Mesendoderm (in vitro differentiated cells): ENCODE data around the gene NKX1-1.

ENCODE experiments used
- DNase-seq: peaks from one replicate; pipeline ENCODE4 v3.0.0; 2013
- H2AK5ac ChIP-seq: 2 replicates; pipeline ENCODE4 v1.6.1; 2013; ENCODE audit warnings: low read length, inconsistent platforms
- H2BK120ac ChIP-seq: 2 replicates; pipeline ENCODE4 v1.6.1; 2013; ENCODE audit warnings: low read depth, mild to moderate bottlenecking, low read length, moderate library complexity, mixed read lengths
- H2BK15ac ChIP-seq: replicated peaks from 2 replicates; pipeline ENCODE4 v1.6.1; 2013; ENCODE audit warnings: low read depth, mild to moderate bottlenecking, moderate library complexity
- H2BK5ac ChIP-seq: 2 replicates; pipeline ENCODE4 v1.6.1; 2013; ENCODE audit warnings: low read length, inconsistent platforms
- H3K18ac ChIP-seq: 2 replicates; pipeline ENCODE4 v1.6.1; 2013; ENCODE audit warnings: mild to moderate bottlenecking, low read length, mixed read lengths
- H3K23ac ChIP-seq: one replicate; pipeline ENCODE4 v1.6.1; 2013; ENCODE audit warnings: low read length
- H3K27ac ChIP-seq: 2 replicates; pipeline ENCODE4 v1.5.1; 2013; ENCODE audit warnings: low read depth, mild to moderate bottlenecking, inconsistent platforms, low read length, moderate library complexity
- H3K27me3 ChIP-seq: 2 replicates; pipeline ENCODE4 v1.6.1; 2013; ENCODE audit warnings: low read length, control low read depth, mild to moderate bottlenecking, inconsistent platforms; ENCODE audit not compliant: insufficient read depth, poor library complexity
- H3K36me3 ChIP-seq: 2 replicates; pipeline ENCODE4 v1.6.1; 2013; ENCODE audit warnings: low read length, inconsistent platforms; ENCODE audit not compliant: control insufficient read depth, insufficient read depth
- H3K4ac ChIP-seq: one replicate; pipeline ENCODE4 v1.6.1; 2013; ENCODE audit warnings: low read depth, mild to moderate bottlenecking, low read length, moderate library complexity
- H3K4me1 ChIP-seq: 2 replicates; pipeline ENCODE4 v1.6.1; 2013; ENCODE audit warnings: low read depth, low read length, inconsistent platforms; ENCODE audit not compliant: control insufficient read depth
- H3K4me2 ChIP-seq: 2 replicates; pipeline ENCODE4 v1.6.1; 2013; ENCODE audit warnings: low read length
- H3K4me3 ChIP-seq: 2 replicates; pipeline ENCODE4 v1.5.1; 2013; ENCODE audit warnings: mild to moderate bottlenecking, low read length
- H3K56ac ChIP-seq: one replicate; pipeline ENCODE4 v1.6.1; 2013; ENCODE audit warnings: low read length
- H3K79me1 ChIP-seq: 2 replicates; pipeline ENCODE4 v1.6.1; 2013; ENCODE audit warnings: low read length, inconsistent platforms
- H3K79me2 ChIP-seq: 2 replicates; pipeline ENCODE4 v1.6.1; 2013; ENCODE audit warnings: mild to moderate bottlenecking, low read length; ENCODE audit not compliant: control insufficient read depth, insufficient read depth
- H3K9ac ChIP-seq: 2 replicates; pipeline ENCODE4 v1.6.1; 2013; ENCODE audit warnings: low read length, inconsistent platforms
- H4K5ac ChIP-seq: one replicate; pipeline ENCODE4 v1.6.1; 2013; ENCODE audit warnings: low read length
- H4K8ac ChIP-seq: one replicate; pipeline ENCODE4 v1.6.1; 2013; ENCODE audit warnings: low read depth, mild to moderate bottlenecking, control low read depth, low read length, moderate library complexity
- WGBS: extraction: QIAGEN DNeasy Blood & Tissue Kit; methylation state at CpG from one replicate; pipeline ENCODE4 v1.1.7; 2013; ENCODE audit warnings: low lambda C conversion rate, missing lambda C conversion rate; ENCODE audit not compliant: insufficient coverage; ENCODE audit errors: extremely low coverage; 5-methylcytosine and 5-hydroxymethylcytosine counted together

Gene NKX1-1

GRCh38 chr4:1414831-1415680, 8.8 kb upstream of the NKX1-1 start:
- no peak overlapping the region for H2AK5ac ChIP-seq
- H3K27me3 ChIP-seq, result peaks cover 17% of the 10 kb centered on the region
- peak overlapping the region; percentile 24 for H3K23ac ChIP-seq
- no peak overlapping the region for H3K9ac ChIP-seq
- H4K5ac ChIP-seq, result no peak overlapping the region
- H3K4me3 ChIP-seq, result no peak overlapping the region
- H2BK15ac ChIP-seq, result no peak overlapping the region
- H3K56ac ChIP-seq, result no peak overlapping the region
- H3K79me1 ChIP-seq, result no peaks in the 10 kb centered on the region
- no peaks in the 10 kb centered on the region for H3K4me1 ChIP-seq
- no peak overlapping the region for H3K4ac ChIP-seq
- no peak overlapping the region for H2BK5ac ChIP-seq
- no peak overlapping the region for H2BK120ac ChIP-seq
- no peak overlapping the region for H3K18ac ChIP-seq
- WGBS, result no CpG with 5 or more reads among the region's 75 CpGs
- no peaks in the 10 kb centered on the region for H3K79me2 ChIP-seq
- H3K27ac ChIP-seq, result no peak overlapping the region
- H3K4me2 ChIP-seq, result no peak overlapping the region
- no peak overlapping the region for H4K8ac ChIP-seq
- no peaks in the 10 kb centered on the region for H3K36me3 ChIP-seq
- no peak for DNase-seq

GRCh38 chr4:1413687-1414479, 7.6 kb upstream of the NKX1-1 start:
- H3K23ac ChIP-seq, result no peak overlapping the region
- H3K9ac ChIP-seq, result no peak overlapping the region
- no peak for DNase-seq
- no peak overlapping the region for H3K4me2 ChIP-seq
- no peak overlapping the region for H2AK5ac ChIP-seq
- H2BK15ac ChIP-seq, result no peak overlapping the region
- H3K27me3 ChIP-seq, result peaks cover 22% of the 10 kb centered on the region
- no peaks in the 10 kb centered on the region for H3K79me2 ChIP-seq
- no peak overlapping the region for H3K4me3 ChIP-seq
- no peak overlapping the region for H3K56ac ChIP-seq
- H3K4me1 ChIP-seq, result no peaks in the 10 kb centered on the region
- H3K36me3 ChIP-seq, result no peaks in the 10 kb centered on the region
- no peak overlapping the region for H3K18ac ChIP-seq
- H2BK120ac ChIP-seq, result no peak overlapping the region
- no peak overlapping the region for H3K4ac ChIP-seq
- H3K79me1 ChIP-seq, result no peaks in the 10 kb centered on the region
- WGBS, result no CpG with 5 or more reads among the region's 77 CpGs
- no peak overlapping the region for H4K8ac ChIP-seq
- H2BK5ac ChIP-seq, result no peak overlapping the region
- H3K27ac ChIP-seq, result no peak overlapping the region
- H4K5ac ChIP-seq, result no peak overlapping the region

GRCh38 chr4:1413204-1413663, 7.0 kb upstream of the NKX1-1 start:
- Histone ChIP-seq H3K18ac (no peak overlapping the region), H3K79me1 (no peaks in the 10 kb centered on the region), H3K4me3 (no peak overlapping the region), H2AK5ac (no peak overlapping the region), H2BK5ac (no peak overlapping the region), H3K9ac (no peak overlapping the region), H3K4ac (no peak overlapping the region), H3K56ac (no peak overlapping the region), H3K79me2 (no peaks in the 10 kb centered on the region), H2BK15ac (no peak overlapping the region), H4K5ac (no peak overlapping the region), H4K8ac (no peak overlapping the region), H3K27me3 (peaks cover 25% of the 10 kb centered on the region), H2BK120ac (no peak overlapping the region), H3K23ac (no peak overlapping the region), H3K36me3 (no peaks in the 10 kb centered on the region), H3K4me1 (no peaks in the 10 kb centered on the region), H3K27ac (no peak overlapping the region), H3K4me2 (no peak overlapping the region)
- DNase-seq, result no peak
- WGBS, result no CpG with 5 or more reads among the region's 16 CpGs

GRCh38 chr4:1412376-1413203, 6.3 kb upstream of the NKX1-1 start:
- H3K27me3 ChIP-seq, result peaks cover 30% of the 10 kb centered on the region
- no peaks in the 10 kb centered on the region for H3K79me2 ChIP-seq
- no peak overlapping the region for H4K5ac ChIP-seq
- no peak overlapping the region for H3K18ac ChIP-seq
- H4K8ac ChIP-seq, result no peak overlapping the region
- no peak overlapping the region for H3K4ac ChIP-seq
- no peak overlapping the region for H2BK15ac ChIP-seq
- H3K36me3 ChIP-seq, result no peaks in the 10 kb centered on the region
- H3K23ac ChIP-seq, result no peak overlapping the region
- H2BK120ac ChIP-seq, result no peak overlapping the region
- H3K4me1 ChIP-seq, result no peaks in the 10 kb centered on the region
- H3K79me1 ChIP-seq, result no peaks in the 10 kb centered on the region
- H3K4me3 ChIP-seq, result no peak overlapping the region
- H2AK5ac ChIP-seq, result no peak overlapping the region
- WGBS, result no CpG with 5 or more reads among the region's 15 CpGs
- no peak overlapping the region for H3K4me2 ChIP-seq
- no peak overlapping the region for H3K56ac ChIP-seq
- H3K9ac ChIP-seq, result no peak overlapping the region
- no peak overlapping the region for H3K27ac ChIP-seq
- no peak for DNase-seq
- H2BK5ac ChIP-seq, result no peak overlapping the region

- H3K56ac ChIP-seq, result no peak overlapping the region
- peaks cover 38% of the 10 kb centered on the region for H3K27me3 ChIP-seq
- no peaks in the 10 kb centered on the region for H3K79me2 ChIP-seq
- H2BK120ac ChIP-seq, result no peak overlapping the region
- H3K4me1 ChIP-seq, result no peaks in the 10 kb centered on the region
- WGBS, result no CpG with 5 or more reads among the region's 17 CpGs
- H3K9ac ChIP-seq, result no peak overlapping the region
- no peak overlapping the region for H2AK5ac ChIP-seq
- no peaks in the 10 kb centered on the region for H3K36me3 ChIP-seq
- H2BK5ac ChIP-seq, result no peak overlapping the region
- H4K8ac ChIP-seq, result no peak overlapping the region
- no peaks in the 10 kb centered on the region for H3K79me1 ChIP-seq
- no peak overlapping the region for H3K4me3 ChIP-seq
- no peak overlapping the region for H3K27ac ChIP-seq
- no peak overlapping the region for H3K23ac ChIP-seq
- no peak overlapping the region for H3K4me2 ChIP-seq
- no peak overlapping the region for H3K18ac ChIP-seq
- no peak for DNase-seq
- H2BK15ac ChIP-seq, result no peak overlapping the region
- no peak overlapping the region for H4K5ac ChIP-seq
- no peak overlapping the region for H3K4ac ChIP-seq
These were observed 5.5 kb upstream of the NKX1-1 start for GRCh38 chr4:1411436-1412375.
